Osteocyte (in vitro differentiated cells): ENCODE data around the gene IPO11. TPM values are rescaled to one million over a fixed set of nuclear protein-coding genes. Genes with fewer than 3 reads are reported as not detected.

ENCODE experiments used
- DNase-seq: peaks from one replicate; pipeline ENCODE4 v3.0.0; 2021; ENCODE audit warnings: mixed read lengths; ENCODE audit not compliant: unreplicated experiment; ENCODE audit errors: extremely low spot score
- H3K27ac Mint-ChIP-seq: one replicate; pipeline ENCODE4 v1.8.0; 2021; ENCODE audit warnings: mild to moderate bottlenecking, mixed read lengths; ENCODE audit not compliant: unreplicated experiment
- H3K27me3 Mint-ChIP-seq: one replicate; pipeline ENCODE4 v1.8.0; 2021; ENCODE audit warnings: mixed read lengths; ENCODE audit not compliant: unreplicated experiment
- H3K36me3 Mint-ChIP-seq: one replicate; pipeline ENCODE4 v1.8.0; 2021; ENCODE audit warnings: mixed read lengths; ENCODE audit not compliant: unreplicated experiment
- H3K4me1 Mint-ChIP-seq: one replicate; pipeline ENCODE4 v1.8.0; 2021; ENCODE audit warnings: mixed read lengths; ENCODE audit not compliant: unreplicated experiment
- H3K4me3 Mint-ChIP-seq: one replicate; pipeline ENCODE4 v1.8.0; 2021; ENCODE audit warnings: mild to moderate bottlenecking, moderate library complexity, mixed read lengths; ENCODE audit not compliant: unreplicated experiment
- H3K9me3 Mint-ChIP-seq: one replicate; pipeline ENCODE4 v1.8.0; 2021; ENCODE audit warnings: mixed read lengths; ENCODE audit not compliant: unreplicated experiment
- CTCF ChIP-seq: fragments of 200-600 bp; sonication (generic); IDR thresholded peaks from 2 replicates; pipeline ENCODE4 v1.5.0; 2021; ENCODE audit warnings: antibody characterized with exemption, mild to moderate bottlenecking, moderate library complexity
- total RNA-seq: library from RNA; stranded (reverse); gene quantifications from 2 replicates; pipeline ENCODE4 v1.2.1, GENCODE V29; 2021

Gene IPO11
- total RNA-seq, 1 donor from 2014 or later: 30.6 TPM

- DNase-seq: no peak
- Mint-ChIP-seq H3K36me3 (peaks cover 24% of the 10 kb centered on the region), H3K27ac (no peak overlapping the region)
Measured at GRCh38 chr5:62386824-62387223, 25.7 kb upstream of the IPO11 start.

GRCh38 chr5:62395210-62395950, 17.2 kb upstream of the IPO11 start:
- Mint-ChIP-seq H3K27me3 (no peaks in the 10 kb centered on the region), H3K27ac (no peak overlapping the region), H3K4me3 (no peak overlapping the region), H3K9me3 (no peaks in the 10 kb centered on the region), H3K4me1 (no peaks in the 10 kb centered on the region), H3K36me3 (peaks cover 35% of the 10 kb centered on the region)
- no peak for TF ChIP-seq CTCF
- no peak for DNase-seq

More at GRCh38 chr5:62386824-62387223, 25.7 kb upstream of the IPO11 start:
- no peak overlapping the region for H3K4me3 Mint-ChIP-seq
- no peak for TF ChIP-seq CTCF
- H3K4me1 Mint-ChIP-seq: no peaks in the 10 kb centered on the region
- no peaks in the 10 kb centered on the region for H3K27me3 Mint-ChIP-seq
- no peaks in the 10 kb centered on the region for H3K9me3 Mint-ChIP-seq

DNA sequence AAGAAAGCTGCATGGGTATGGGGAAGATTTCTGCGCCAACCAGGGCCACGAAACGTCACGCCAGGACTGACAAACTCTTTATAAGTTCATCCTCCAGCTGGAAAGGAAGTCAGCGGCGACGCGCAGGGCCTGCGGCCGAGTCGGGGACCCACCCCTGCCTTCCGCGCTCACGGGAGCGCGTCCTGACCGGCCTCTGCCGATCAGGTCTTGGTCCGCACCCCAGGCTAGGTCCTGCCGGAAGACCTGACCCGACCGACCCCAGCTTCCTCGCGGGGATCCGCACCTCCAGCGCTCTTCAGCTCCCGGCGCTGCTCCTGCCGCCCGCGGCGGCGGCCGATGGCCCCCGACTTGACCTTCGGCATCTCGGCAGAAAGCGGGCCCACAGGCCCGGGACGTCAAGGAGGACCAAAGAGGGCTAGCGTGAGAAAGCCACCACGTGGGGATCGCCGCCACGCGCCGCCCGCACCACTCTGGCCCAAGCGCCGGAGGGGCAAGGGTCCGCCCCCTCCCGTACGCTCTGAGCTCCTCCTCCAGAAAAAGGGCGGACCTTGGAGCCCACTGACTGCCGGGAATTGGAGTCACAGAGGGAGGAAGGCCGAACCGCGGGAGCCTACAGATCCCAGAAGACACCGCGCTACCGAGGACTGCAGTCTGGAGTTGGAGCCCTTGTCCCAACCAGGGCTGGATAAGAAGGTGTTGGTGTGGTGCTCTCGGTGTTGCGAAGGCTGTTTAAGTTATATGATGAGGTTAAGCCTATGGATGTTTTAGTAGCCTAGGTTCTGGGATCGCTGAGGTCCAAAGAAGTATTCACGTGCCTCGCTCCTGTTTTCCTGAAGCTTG, 8.9 kb upstream of the IPO11 start, which contains the start of gene DIMT1:
DIMT1 (minus strand) TSS at position 495 of the 840 bp plus-strand sequence; CDS start at position 362, 133 bp downstream.
- no peak for TF ChIP-seq CTCF
- H3K4me3 Mint-ChIP-seq: peak within 1 kb of the TSS; percentile 98
- H3K9me3 Mint-ChIP-seq: no peaks in the 10 kb centered on the region

GRCh38 chr5:62413711-62414110, 1.1 kb downstream of the IPO11 start:
- TF ChIP-seq CTCF: no peak
- peaks cover 16% of the 10 kb centered on the region for H3K4me1 Mint-ChIP-seq
- H3K27ac Mint-ChIP-seq: peak overlapping the region; percentile 98
- H3K36me3 Mint-ChIP-seq: no peaks in the 10 kb centered on the region
- no peak for DNase-seq
- peak overlapping the region; percentile 88 for H3K4me3 Mint-ChIP-seq
- no peaks in the 10 kb centered on the region for H3K9me3 Mint-ChIP-seq
- H3K27me3 Mint-ChIP-seq: no peaks in the 10 kb centered on the region

More for the DNA sequence above, 8.9 kb upstream of the IPO11 start, which contains the start of gene DIMT1:
- Mint-ChIP-seq H3K4me1 (peaks cover 25% of the 10 kb centered on the region), H3K27ac (peak within 1 kb of the TSS; percentile 99), H3K27me3 (no peaks in the 10 kb centered on the region), H3K36me3 (peaks cover 2% of the 10 kb centered on the region)
- DNase-seq: peak; percentile 97
